ENCODE data around the gene KRTAP6-1.

KRTAP6-1 gene

GRCh38 chr21:30613836-30614235, at the start of gene KRTAP6-1:
Gene KRTAP6-1 (minus strand): TSS chr21:30613930. CDS start chr21:30613904, 26 bp downstream.
- no peak for DNase-seq (ENCODE audit: low read depth)

GRCh38 chr21:30652891-30653290, 39.2 kb upstream of the KRTAP6-1 start:
- no peak for DNase-seq (ENCODE audit: low read depth)

GRCh38 chr21:30646904-30647414, 33.2 kb upstream of the KRTAP6-1 start:
- DNase-seq (ENCODE audit: low read depth): no peak

- DNase-seq (ENCODE audit: low read depth): no peak
Observed at GRCh38 chr21:30642564-30642963, 28.8 kb upstream of the KRTAP6-1 start, which contains the start of gene KRTAP20-3. Gene KRTAP20-3 (plus strand): TSS chr21:30642864.

- DNase-seq (ENCODE audit: low read depth): no peak
Observed at GRCh38 chr21:30638686-30639085, 25.0 kb upstream of the KRTAP6-1 start.

- no peak for DNase-seq (ENCODE audit: low read depth)
Observed at GRCh38 chr21:30634906-30635305, 21.2 kb upstream of the KRTAP6-1 start, which contains the start of gene KRTAP20-2. Gene KRTAP20-2 (plus strand): TSS chr21:30635206. CDS start chr21:30635264, 58 bp downstream.

GRCh38 chr21:30629200-30629599, 15.5 kb upstream of the KRTAP6-1 start:
- DNase-seq (ENCODE audit: low read depth): no peak

- DNase-seq (ENCODE audit: low read depth): no peak
Observed at GRCh38 chr21:30628109-30628508, 14.4 kb upstream of the KRTAP6-1 start.

- DNase-seq (ENCODE audit: low read depth): no peak
Observed at GRCh38 chr21:30625449-30626165, 11.9 kb upstream of the KRTAP6-1 start.

- no peak for DNase-seq (ENCODE audit: low read depth)
Observed at GRCh38 chr21:30623362-30623761, 9.6 kb upstream of the KRTAP6-1 start.

GRCh38 chr21:30620522-30620921, 6.8 kb upstream of the KRTAP6-1 start, which contains the start of gene KRTAP20-4:
Gene KRTAP20-4 (plus strand): TSS chr21:30620627.
- no peak for DNase-seq (ENCODE audit: low read depth)

- no peak for DNase-seq (ENCODE audit: low read depth)
Observed at GRCh38 chr21:30620080-30620479, 6.3 kb upstream of the KRTAP6-1 start.

GRCh38 chr21:30616125-30616524, 2.4 kb upstream of the KRTAP6-1 start, which contains the start of gene KRTAP20-1:
Gene KRTAP20-1 (plus strand): TSS chr21:30616425. CDS start chr21:30616455, 30 bp downstream.
- no peak for DNase-seq (ENCODE audit: low read depth)

- DNase-seq (ENCODE audit: low read depth): no peak
Observed at GRCh38 chr21:30615199-30615598, 1.5 kb upstream of the KRTAP6-1 start.

GRCh38 chr21:30612132-30612531, 1.6 kb downstream of the KRTAP6-1 start:
- no peak for DNase-seq (ENCODE audit: low read depth)

- DNase-seq (ENCODE audit: low read depth): no peak
Observed at GRCh38 chr21:30605968-30606367, 7.8 kb downstream of the KRTAP6-1 start.

- no peak for DNase-seq (ENCODE audit: low read depth)
Observed at GRCh38 chr21:30600787-30601186, 12.9 kb downstream of the KRTAP6-1 start, which contains the start of gene KRTAP22-1. Gene KRTAP22-1 (plus strand): TSS chr21:30601087.

GRCh38 chr21:30598802-30599201, 14.9 kb downstream of the KRTAP6-1 start, which contains the start of gene KRTAP6-2:
Gene KRTAP6-2 (minus strand): TSS chr21:30598902. CDS start chr21:30598874, 28 bp downstream.
- DNase-seq (ENCODE audit: low read depth): no peak

- DNase-seq (ENCODE audit: low read depth): no peak
Observed at GRCh38 chr21:30592140-30592539, 21.6 kb downstream of the KRTAP6-1 start, which contains the start of gene KRTAP6-3. Gene KRTAP6-3 (plus strand): TSS chr21:30592440. CDS start chr21:30592446, 6 bp downstream.

- no peak for DNase-seq (ENCODE audit: low read depth)
Observed at GRCh38 chr21:30590297-30590696, 23.4 kb downstream of the KRTAP6-1 start, which contains the start of gene KRTAP22-2. Gene KRTAP22-2 (minus strand): TSS chr21:30590397.

GRCh38 chr21:30582870-30583269, 30.9 kb downstream of the KRTAP6-1 start:
- no peak for DNase-seq (ENCODE audit: low read depth)

GRCh38 chr21:30580132-30580531, 33.6 kb downstream of the KRTAP6-1 start:
- DNase-seq (ENCODE audit: low read depth): no peak

- DNase-seq (ENCODE audit: low read depth): no peak
Observed at GRCh38 chr21:30579346-30579745, 34.4 kb downstream of the KRTAP6-1 start.

All from CMK (cell line).